HG03135 (cell line): Measurements from ENCODE around the gene PIANP.

Experiments
- ATAC-seq: cut with Tn5 transposase; IDR thresholded peaks from one replicate; pipeline ENCODE4 v1.9.1; 2021; ENCODE audit warnings: mild to moderate bottlenecking, moderate library complexity; ENCODE audit not compliant: unreplicated experiment

The PIANP gene

GRCh38 chr12:6672143-6672542 lies 28.5 kb downstream of the PIANP start:
- no peak for ATAC-seq

GRCh38 chr12:6667559-6668210 lies 32.9 kb downstream of the PIANP start:
- no peak for ATAC-seq

- ATAC-seq: no peak
Observed at GRCh38 chr12:6666211-6666610, 34.4 kb downstream of the PIANP start.

- no peak for ATAC-seq
Observed at GRCh38 chr12:6664902-6665301, 35.7 kb downstream of the PIANP start.

GRCh38 chr12:6662906-6663742 lies 37.5 kb downstream of the PIANP start, which contains the start of gene ING4:
Gene ING4, minus strand, starts transcription at chr12:6663119. Its CDS starts 18 bp downstream, at chr12:6663101.
- peak; percentile 97 for ATAC-seq

GRCh38 chr12:6662602-6662905 lies 38.1 kb downstream of the PIANP start:
- no peak for ATAC-seq

- ATAC-seq: no peak
Observed at GRCh38 chr12:6653987-6654386, 46.6 kb downstream of the PIANP start.

GRCh38 chr12:6653342-6653741 lies 47.3 kb downstream of the PIANP start:
- no peak for ATAC-seq

GRCh38 chr12:6652391-6652790 lies 48.2 kb downstream of the PIANP start:
- ATAC-seq: no peak

GRCh38 chr12:6650832-6651231 lies 49.8 kb downstream of the PIANP start:
- no peak for ATAC-seq

- ATAC-seq: no peak
Observed at GRCh38 chr12:6647083-6647604, 53.5 kb downstream of the PIANP start, which contains the start of gene ACRBP. Gene ACRBP, minus strand, starts transcription at chr12:6647432. Its CDS starts 66 bp downstream, at chr12:6647366.

GRCh38 chr12:6646276-6647082 lies 54.1 kb downstream of the PIANP start:
- ATAC-seq: no peak

- ATAC-seq: no peak
Observed at GRCh38 chr12:6644903-6645302, 55.7 kb downstream of the PIANP start.

GRCh38 chr12:6644257-6644596 lies 56.4 kb downstream of the PIANP start:
- ATAC-seq: no peak
